ENCODE results near the gene CSNK2B. TPM values are rescaled to one million over a fixed set of nuclear protein-coding genes. Genes with fewer than 3 reads are reported as not detected.

CSNK2B gene
- total RNA-seq, 2 experiments from 2014 or later = 230 to 245 TPM

- H4K20me1 ChIP-seq (ENCODE audit: insufficient read depth, low read length) = peaks cover 18% of the 10 kb centered on the region
- peak overlapping the region; percentile 99 for H3K4me2 ChIP-seq (ENCODE audit: low read length)
- intact Hi-C loops (cut with micrococcal nuclease; ENCODE audit: unreplicated experiment) = loop anchor here (2.0 to 5.0 kb wide), 2 partner anchors 166 to 209 kb away; no protein-coding TSS in a partner anchor
- peaks cover 56% of the 10 kb centered on the region for H3K36me3 ChIP-seq (ENCODE audit: insufficient read depth, low read length)
- BruUV-seq (replicated peaks) = TSS peak; percentile 78
- H3K27ac ChIP-seq (ENCODE audit: low read depth, low read length, poor library complexity, severe bottlenecking) = peak overlapping the region; percentile 94
- CTCF ChIA-PET (ENCODE audit: unreplicated experiment) = no interaction called here
- no peak for DNase-seq (ENCODE audit: low spot score)
- H3K4me3 ChIP-seq (ENCODE audit: low read depth, low read length, poor library complexity, severe bottlenecking) = peak overlapping the region; percentile 83
- peaks cover 27% of the 10 kb centered on the region for H3K4me1 ChIP-seq (ENCODE audit: insufficient read depth, low read length, poor library complexity, severe bottlenecking)
- no peak for TF ChIP-seq EZH2phosphoT487 (IDR thresholded peaks at IDR 0.05; ENCODE audit: borderline replicate concordance, low read depth, low read length)
- peaks cover 52% of the 10 kb centered on the region for H3K79me2 ChIP-seq (ENCODE audit: insufficient read depth, low read depth, low read length)
- H2AFZ ChIP-seq (ENCODE audit: low read length) = no peak overlapping the region; the same call in 1 of the 2 replicates
- H3K9me2 ChIP-seq (ENCODE audit: insufficient read depth, low read length) = no peaks in the 10 kb centered on the region
- H3K9me3 ChIP-seq (ENCODE audit: low read length) = no peaks in the 10 kb centered on the region
- POLR2A ChIA-PET = interaction anchor here (0.6 to 1.2 kb wide), 3 partner anchors 26 to 61 kb away, joined by 3 to 4 read pairs (median 4); no protein-coding TSS in a partner anchor
Observed at GRCh38 chr6:31621320-31621939, 44.5 kb upstream of the CSNK2B start.

- peak overlapping the region; percentile 83 for H3K4me3 ChIP-seq (ENCODE audit: low read depth, low read length, poor library complexity, severe bottlenecking)
- no peak overlapping the region for H2AFZ ChIP-seq (ENCODE audit: low read length)
- ChIA-PET CTCF (ENCODE audit: unreplicated experiment) (no interaction called here), POLR2A (interaction anchor here (0.7 to 1.2 kb wide), 3 partner anchors 25 to 117 kb away, joined by 3 to 4 read pairs (median 4); no protein-coding TSS in a partner anchor)
- peak overlapping the region; percentile 99 for H3K4me2 ChIP-seq (ENCODE audit: low read length)
- no peak for TF ChIP-seq EZH2phosphoT487 (IDR thresholded peaks at IDR 0.05; ENCODE audit: borderline replicate concordance, low read depth, low read length)
- no TSS peak for BruUV-seq (replicated peaks)
- H3K4me1 ChIP-seq (ENCODE audit: insufficient read depth, low read length, poor library complexity, severe bottlenecking) = peaks cover 22% of the 10 kb centered on the region
- H4K20me1 ChIP-seq (ENCODE audit: insufficient read depth, low read length) = peaks cover 18% of the 10 kb centered on the region
- no peaks in the 10 kb centered on the region for H3K9me3 ChIP-seq (ENCODE audit: low read length)
- peaks cover 54% of the 10 kb centered on the region for H3K79me2 ChIP-seq (ENCODE audit: insufficient read depth, low read depth, low read length)
- no peak for DNase-seq (ENCODE audit: low spot score)
- no peaks in the 10 kb centered on the region for H3K9me2 ChIP-seq (ENCODE audit: insufficient read depth, low read length)
- intact Hi-C loops (cut with micrococcal nuclease; ENCODE audit: unreplicated experiment) = loop anchor here (2.0 to 5.0 kb wide), 2 partner anchors 165 to 209 kb away; no protein-coding TSS in a partner anchor
- H3K36me3 ChIP-seq (ENCODE audit: insufficient read depth, low read length) = peaks cover 62% of the 10 kb centered on the region
- H3K27ac ChIP-seq (ENCODE audit: low read depth, low read length, poor library complexity, severe bottlenecking) = peak overlapping the region; percentile 94
Observed at GRCh38 chr6:31621991-31622390, 43.9 kb upstream of the CSNK2B start.

GRCh38 chr6:31622684-31623091, 43.2 kb upstream of the CSNK2B start:
- DNase-seq (ENCODE audit: low spot score) = no peak
- no peak overlapping the region for H3K27ac ChIP-seq (ENCODE audit: low read depth, low read length, poor library complexity, severe bottlenecking)
- H3K4me2 ChIP-seq (ENCODE audit: low read length) = peak overlapping the region; percentile 99
- TF ChIP-seq CTCF (conservative IDR thresholded peaks at IDR 0.05; ENCODE audit: low read length) (no peak), EZH2phosphoT487 (IDR thresholded peaks at IDR 0.05; ENCODE audit: borderline replicate concordance, low read depth, low read length) (no peak)
- peaks cover 21% of the 10 kb centered on the region for H3K4me1 ChIP-seq (ENCODE audit: insufficient read depth, low read length, poor library complexity, severe bottlenecking)
- ChIA-PET POLR2A (interaction anchor here (1.0 to 1.4 kb wide), 5 partner anchors 11 to 116 kb away, joined by 3 to 4 read pairs (median 4); no protein-coding TSS in a partner anchor), CTCF (ENCODE audit: unreplicated experiment) (interaction anchor here (0.6 kb wide), 1 partner anchor 1069 kb away, joined by 3 read pairs; no protein-coding TSS in a partner anchor)
- intact Hi-C loops (cut with micrococcal nuclease; ENCODE audit: unreplicated experiment) = loop anchor here (5.0 kb wide), 1 partner anchor 165 kb away; no protein-coding TSS in a partner anchor
- peaks cover 18% of the 10 kb centered on the region for H4K20me1 ChIP-seq (ENCODE audit: insufficient read depth, low read length)
- BruUV-seq (replicated peaks) = no TSS peak
- no peaks in the 10 kb centered on the region for H3K9me3 ChIP-seq (ENCODE audit: low read length)
- peaks cover 54% of the 10 kb centered on the region for H3K79me2 ChIP-seq (ENCODE audit: insufficient read depth, low read depth, low read length)
- H3K4me3 ChIP-seq (ENCODE audit: low read depth, low read length, poor library complexity, severe bottlenecking) = peak overlapping the region; percentile 83
- no peaks in the 10 kb centered on the region for H3K9me2 ChIP-seq (ENCODE audit: insufficient read depth, low read length)
- H3K36me3 ChIP-seq (ENCODE audit: insufficient read depth, low read length) = peaks cover 69% of the 10 kb centered on the region
- H2AFZ ChIP-seq (ENCODE audit: low read length) = no peak overlapping the region
